Muscle layer of colon (tissue), 2 donors: ENCODE measurements around the gene FARP1.

Experiments
- H3K27ac ChIP-seq: one replicate; pipeline ENCODE4 v1.7.0; 2013; ENCODE audit warnings: low read depth, mild to moderate bottlenecking, low read length, moderate library complexity
- H3K27me3 ChIP-seq, 2 donors: one replicate each; pipeline ENCODE4 v1.7.0; 2013; ENCODE audit warnings: low read length in 2 of 2, mild to moderate bottlenecking in 2 of 2; ENCODE audit not compliant: insufficient read depth in 2 of 2, control insufficient read depth in 1 of 2
- H3K36me3 ChIP-seq: one replicate; pipeline ENCODE4 v1.7.0; 2013; ENCODE audit warnings: mild to moderate bottlenecking, low read length; ENCODE audit not compliant: insufficient read depth
- H3K4me1 ChIP-seq: one replicate; pipeline ENCODE4 v1.7.0; 2013; ENCODE audit warnings: mild to moderate bottlenecking, low read length; ENCODE audit not compliant: insufficient read depth
- H3K4me3 ChIP-seq, 2 donors: one replicate each; pipeline ENCODE4 v1.7.0; 2013; ENCODE audit warnings: low read length in 2 of 2, low read depth in 1 of 2, mild to moderate bottlenecking in 1 of 2, moderate library complexity in 1 of 2
- H3K9ac ChIP-seq: one replicate; pipeline ENCODE4 v1.7.0; 2013; ENCODE audit warnings: low read length
- H3K9me3 ChIP-seq: one replicate; pipeline ENCODE4 v1.7.0; 2013; ENCODE audit warnings: mild to moderate bottlenecking, low read length
- donor health status: abdominal sarcoma.
- donor health status: Adenocarcinoma of cecum.

FARP1 gene

GRCh38 chr13:98334620-98335205 is 191.8 kb downstream of the FARP1 start:
- Histone ChIP-seq H3K9me3 (no peaks in the 10 kb centered on the region), H3K27me3 (no peaks in the 10 kb centered on the region), H3K9ac (no peak overlapping the region), H3K36me3 (no peaks in the 10 kb centered on the region), H3K27ac (no peak overlapping the region), H3K4me3 (no peak overlapping the region), H3K4me1 (no peaks in the 10 kb centered on the region)

- H3K36me3 ChIP-seq = no peaks in the 10 kb centered on the region
- no peak overlapping the region for H3K4me3 ChIP-seq
- H3K27me3 ChIP-seq = no peaks in the 10 kb centered on the region
- no peak overlapping the region for H3K27ac ChIP-seq
- H3K4me1 ChIP-seq = no peaks in the 10 kb centered on the region
- no peak overlapping the region for H3K9ac ChIP-seq
- no peaks in the 10 kb centered on the region for H3K9me3 ChIP-seq
These were observed 192.8 kb downstream of the FARP1 start for GRCh38 chr13:98335721-98336120.

- no peaks in the 10 kb centered on the region for H3K36me3 ChIP-seq
- H3K27ac ChIP-seq = no peak overlapping the region
- no peaks in the 10 kb centered on the region for H3K4me1 ChIP-seq
- no peaks in the 10 kb centered on the region for H3K27me3 ChIP-seq
- no peak overlapping the region for H3K9ac ChIP-seq
- no peaks in the 10 kb centered on the region for H3K9me3 ChIP-seq
- no peak overlapping the region for H3K4me3 ChIP-seq
These were observed 195.4 kb downstream of the FARP1 start for GRCh38 chr13:98338310-98338709.

GRCh38 chr13:98339684-98340425 is 197.0 kb downstream of the FARP1 start:
- H3K27ac ChIP-seq = no peak overlapping the region
- no peaks in the 10 kb centered on the region for H3K4me1 ChIP-seq
- H3K9me3 ChIP-seq = no peaks in the 10 kb centered on the region
- H3K36me3 ChIP-seq = no peaks in the 10 kb centered on the region
- H3K9ac ChIP-seq = no peak overlapping the region
- no peak overlapping the region for H3K4me3 ChIP-seq
- no peaks in the 10 kb centered on the region for H3K27me3 ChIP-seq

- H3K27me3 ChIP-seq = no peaks in the 10 kb centered on the region
- H3K9me3 ChIP-seq = no peaks in the 10 kb centered on the region
- H3K36me3 ChIP-seq = peaks cover 4% of the 10 kb centered on the region
- H3K4me3 ChIP-seq = no peak overlapping the region
- no peak overlapping the region for H3K9ac ChIP-seq
- no peak overlapping the region for H3K27ac ChIP-seq
- peaks cover under 1% of the 10 kb centered on the region for H3K4me1 ChIP-seq
These were observed 200.1 kb downstream of the FARP1 start for GRCh38 chr13:98342953-98343352.

- no peak overlapping the region for H3K9ac ChIP-seq
- H3K4me3 ChIP-seq = no peak overlapping the region
- no peaks in the 10 kb centered on the region for H3K9me3 ChIP-seq
- peaks cover 4% of the 10 kb centered on the region for H3K36me3 ChIP-seq
- H3K27ac ChIP-seq = no peak overlapping the region
- no peaks in the 10 kb centered on the region for H3K27me3 ChIP-seq
- H3K4me1 ChIP-seq = peaks cover 6% of the 10 kb centered on the region
These were observed 200.6 kb downstream of the FARP1 start for GRCh38 chr13:98343461-98343860.

- Histone ChIP-seq H3K9ac (no peak overlapping the region), H3K4me1 (peaks cover 7% of the 10 kb centered on the region), H3K4me3 (no peak overlapping the region), H3K9me3 (no peaks in the 10 kb centered on the region), H3K27me3 (no peaks in the 10 kb centered on the region), H3K27ac (no peak overlapping the region), H3K36me3 (peaks cover 4% of the 10 kb centered on the region)
These were observed 201.5 kb downstream of the FARP1 start for GRCh38 chr13:98344392-98344791.

GRCh38 chr13:98345107-98345935 is 202.4 kb downstream of the FARP1 start:
- Histone ChIP-seq H3K4me3 (no peak overlapping the region), H3K27ac (no peak overlapping the region), H3K9me3 (no peaks in the 10 kb centered on the region), H3K27me3 (no peaks in the 10 kb centered on the region), H3K36me3 (peaks cover 4% of the 10 kb centered on the region), H3K9ac (no peak overlapping the region), H3K4me1 (peaks cover 7% of the 10 kb centered on the region)

GRCh38 chr13:98346904-98347636 is 204.2 kb downstream of the FARP1 start:
- Histone ChIP-seq H3K9ac (no peak overlapping the region), H3K4me1 (peaks cover 7% of the 10 kb centered on the region), H3K27ac (no peak overlapping the region), H3K4me3 (no peak overlapping the region), H3K36me3 (peaks cover 4% of the 10 kb centered on the region), H3K9me3 (no peaks in the 10 kb centered on the region), H3K27me3 (no peaks in the 10 kb centered on the region)

- peaks cover 7% of the 10 kb centered on the region for H3K4me1 ChIP-seq
- H3K9me3 ChIP-seq = no peaks in the 10 kb centered on the region
- H3K4me3 ChIP-seq = no peak overlapping the region
- H3K9ac ChIP-seq = no peak overlapping the region
- H3K27me3 ChIP-seq = no peaks in the 10 kb centered on the region
- H3K36me3 ChIP-seq = peaks cover 4% of the 10 kb centered on the region
- H3K27ac ChIP-seq = no peak overlapping the region
These were observed 204.9 kb downstream of the FARP1 start for GRCh38 chr13:98347756-98348155.
